PC-3 (cell line): ENCODE data around the gene ODC1.

Experiments used
- CTCF ChIP-seq: fragments of 300-600 bp; sonication (generic); conservative IDR thresholded peaks from 2 replicates; pipeline ENCODE4 v1.5.1; 2017; ENCODE audit warnings: antibody characterized with exemption, low read depth, mild to moderate bottlenecking, low read length
- EZH2 ChIP-seq: fragments of 300-600 bp; sonication (generic); IDR thresholded peaks from one replicate; pipeline ENCODE4 v1.6.1; 2017; ENCODE audit warnings: antibody characterized with exemption, mild to moderate bottlenecking, low read length; ENCODE audit not compliant: unreplicated experiment
- EZH2phosphoT487 ChIP-seq: fragments of 300-600 bp; sonication (generic); IDR thresholded peaks from 2 replicates; pipeline ENCODE4 v1.6.1; 2018; ENCODE audit warnings: mild to moderate bottlenecking, antibody characterized with exemption, low read length, borderline replicate concordance

DNA sequence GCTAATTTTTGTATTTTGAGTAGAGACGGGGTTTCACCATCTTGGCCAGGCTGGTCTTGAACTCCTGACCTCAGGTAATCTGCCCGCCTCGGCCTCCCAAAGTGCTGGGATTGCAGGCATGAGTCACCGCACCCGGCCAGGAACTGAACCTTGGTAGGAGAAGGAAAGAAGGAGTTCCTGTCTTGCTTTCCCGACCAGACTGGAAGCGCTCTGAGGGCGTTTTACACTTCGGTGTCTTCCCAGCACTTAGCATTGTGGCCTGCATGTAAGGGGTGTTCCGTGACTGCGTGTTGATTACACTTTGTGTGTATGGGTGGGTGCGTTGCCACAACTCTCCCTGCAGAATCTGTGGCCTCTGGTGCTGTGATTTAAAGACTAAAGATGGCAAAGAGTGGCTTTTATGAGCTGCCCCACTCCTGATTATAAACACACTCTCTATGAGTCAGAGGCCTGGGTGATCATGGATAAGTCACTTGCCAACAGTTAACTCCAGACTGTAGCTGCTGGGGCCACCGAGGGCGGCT lies 46.0 kb downstream of the ODC1 start:
- TF ChIP-seq CTCF = no peak
- no peak for TF ChIP-seq EZH2
- no peak for TF ChIP-seq EZH2phosphoT487
